Stimulated activated naive CD4-positive, alpha-beta T cell (primary cell): ENCODE results near the gene SLC2A8.

ENCODE experiments used
- DNase-seq, 6 experiments: peaks; one replicate each; lab custom pipeline; 2025; lab: John Stamatoyannopoulos, UW

SLC2A8 gene

DNA sequence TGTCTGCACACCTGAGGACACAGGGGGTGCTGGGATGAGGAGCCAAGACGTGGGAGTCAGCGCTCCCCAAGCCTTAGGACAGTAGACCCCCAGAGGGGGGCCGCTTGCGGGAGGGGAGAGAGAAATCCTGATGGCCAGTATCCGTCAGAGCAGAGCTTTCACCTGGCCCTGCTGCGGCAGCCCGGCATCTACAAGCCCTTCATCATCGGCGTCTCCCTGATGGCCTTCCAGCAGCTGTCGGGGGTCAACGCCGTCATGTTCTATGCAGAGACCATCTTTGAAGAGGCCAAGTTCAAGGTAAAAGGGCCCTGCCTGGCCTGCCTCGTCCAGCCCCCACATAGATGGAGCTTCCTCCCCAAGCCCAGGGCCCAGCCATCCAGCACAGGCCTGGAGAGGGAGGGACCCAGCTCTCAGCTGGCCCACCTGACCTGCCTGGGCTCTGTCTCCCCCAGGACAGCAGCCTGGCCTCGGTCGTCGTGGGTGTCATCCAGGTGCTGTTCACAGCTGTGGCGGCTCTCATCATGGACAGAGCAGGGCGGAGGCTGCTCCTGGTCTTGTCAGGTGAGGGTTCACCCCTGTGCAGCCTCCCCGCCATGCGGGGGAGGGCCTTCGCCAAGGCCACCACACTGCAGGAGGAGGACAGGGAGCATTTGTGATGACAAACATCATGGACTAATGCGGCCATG lies 6.7 kb downstream of the SLC2A8 start:
- DNase-seq, result no peak

DNA sequence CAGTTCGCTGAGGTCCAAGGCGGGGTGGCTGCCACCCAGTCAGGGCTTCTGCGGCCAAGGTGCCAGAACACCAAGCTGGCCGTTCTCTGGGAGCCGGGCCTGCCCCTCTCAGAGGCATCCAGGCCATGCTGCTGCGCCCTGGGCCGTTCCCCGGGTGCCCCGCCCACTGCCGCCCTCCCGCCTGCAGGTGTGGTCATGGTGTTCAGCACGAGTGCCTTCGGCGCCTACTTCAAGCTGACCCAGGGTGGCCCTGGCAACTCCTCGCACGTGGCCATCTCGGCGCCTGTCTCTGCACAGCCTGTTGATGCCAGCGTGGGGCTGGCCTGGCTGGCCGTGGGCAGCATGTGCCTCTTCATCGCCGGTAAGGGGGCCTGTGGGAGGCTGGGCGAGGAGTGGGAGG lies 7.7 kb downstream of the SLC2A8 start:
- no peak for DNase-seq

DNA sequence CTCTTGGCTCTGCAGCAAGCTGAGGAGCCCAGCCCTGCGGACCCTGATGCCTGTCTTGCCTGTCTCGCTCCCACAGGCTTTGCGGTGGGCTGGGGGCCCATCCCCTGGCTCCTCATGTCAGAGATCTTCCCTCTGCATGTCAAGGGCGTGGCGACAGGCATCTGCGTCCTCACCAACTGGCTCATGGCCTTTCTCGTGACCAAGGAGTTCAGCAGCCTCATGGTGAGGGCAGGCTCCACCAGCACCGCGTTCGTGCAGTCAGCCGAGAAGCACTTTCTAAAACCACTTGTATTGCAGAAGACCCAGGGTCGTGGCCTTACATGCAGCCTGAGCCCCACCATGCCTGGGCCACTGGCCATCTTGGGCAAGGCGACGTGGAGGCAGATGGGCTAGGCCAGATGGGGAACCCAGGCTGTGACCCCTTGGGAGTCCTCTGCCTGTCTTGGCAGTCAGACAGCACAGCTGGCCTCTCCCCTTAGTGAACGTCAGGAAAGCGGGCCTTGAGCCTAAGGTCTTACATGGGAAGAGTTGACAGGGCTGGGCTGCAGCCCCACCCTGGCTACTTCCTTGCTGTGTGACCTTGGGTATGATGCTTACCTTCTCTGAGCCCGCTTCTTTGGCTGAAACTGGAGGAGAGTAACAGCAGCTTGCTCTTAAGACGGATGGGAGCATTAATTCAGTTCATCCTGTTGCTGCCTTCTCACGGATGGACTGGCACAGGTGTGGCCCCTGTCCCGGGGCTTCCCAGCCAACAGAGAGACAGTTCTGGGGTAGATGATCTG lies 8.6 kb downstream of the SLC2A8 start:
- no peak for DNase-seq

DNA sequence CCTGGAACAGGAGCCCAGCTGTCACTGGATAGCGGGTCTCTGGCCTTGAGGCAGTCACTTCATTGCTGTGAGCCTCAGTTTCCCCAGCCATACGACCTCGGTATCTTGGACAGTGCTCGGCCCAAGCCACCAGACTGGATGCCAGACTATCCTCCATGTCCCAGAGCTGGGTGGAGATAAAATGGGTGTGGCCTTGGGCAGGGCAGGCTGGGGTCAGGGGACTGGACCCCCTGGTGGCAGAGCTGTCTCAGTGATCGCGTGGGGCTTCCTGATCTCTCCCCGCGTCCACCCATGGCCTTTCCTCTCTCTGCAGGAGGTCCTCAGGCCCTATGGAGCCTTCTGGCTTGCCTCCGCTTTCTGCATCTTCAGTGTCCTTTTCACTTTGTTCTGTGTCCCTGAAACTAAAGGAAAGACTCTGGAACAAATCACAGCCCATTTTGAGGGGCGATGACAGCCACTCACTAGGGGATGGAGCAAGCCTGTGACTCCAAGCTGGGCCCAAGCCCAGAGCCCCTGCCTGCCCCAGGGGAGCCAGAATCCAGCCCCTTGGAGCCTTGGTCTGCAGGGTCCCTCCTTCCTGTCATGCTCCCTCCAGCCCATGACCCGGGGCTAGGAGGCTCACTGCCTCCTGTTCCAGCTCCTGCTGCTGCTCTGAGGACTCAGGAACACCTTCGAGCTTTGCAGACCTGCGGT lies 10.0 kb downstream of the SLC2A8 start:
- DNase-seq, result no peak

DNA sequence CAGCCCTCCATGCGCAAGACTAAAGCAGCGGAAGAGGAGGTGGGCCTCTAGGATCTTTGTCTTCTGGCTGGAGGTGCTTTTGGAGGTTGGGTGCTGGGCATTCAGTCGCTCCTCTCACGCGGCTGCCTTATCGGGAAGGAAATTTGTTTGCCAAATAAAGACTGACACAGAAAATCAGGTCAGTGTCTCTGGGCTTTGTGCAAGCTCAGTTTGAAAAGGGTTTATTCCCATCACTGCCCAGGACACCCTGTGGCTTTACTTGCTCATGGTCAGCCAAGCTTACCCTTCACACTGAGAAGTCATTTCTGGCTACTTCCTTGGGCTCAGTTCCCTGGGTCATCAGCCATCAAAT lies 10.5 kb downstream of the SLC2A8 start:
- no peak for DNase-seq

DNA sequence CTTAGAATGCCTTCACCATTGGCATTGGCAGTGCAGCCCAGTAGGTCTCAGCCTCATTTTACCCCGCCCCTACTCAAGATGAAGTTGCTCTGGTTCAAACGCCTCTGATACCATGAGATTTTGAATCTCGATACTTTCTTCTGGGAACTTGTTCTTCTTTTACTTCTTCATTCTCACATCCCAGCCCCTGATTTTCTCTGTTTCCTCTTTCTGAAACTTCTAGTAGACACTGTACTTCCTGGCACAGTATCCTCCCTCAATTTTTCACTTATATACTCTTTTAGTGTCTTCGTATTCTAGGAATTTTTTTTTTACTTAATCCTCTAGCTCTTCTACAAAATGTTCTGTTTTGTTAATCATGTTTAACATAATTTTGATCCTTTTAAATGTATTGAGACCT lies 14.2 kb downstream of the SLC2A8 start:
- DNase-seq, result no peak

DNA sequence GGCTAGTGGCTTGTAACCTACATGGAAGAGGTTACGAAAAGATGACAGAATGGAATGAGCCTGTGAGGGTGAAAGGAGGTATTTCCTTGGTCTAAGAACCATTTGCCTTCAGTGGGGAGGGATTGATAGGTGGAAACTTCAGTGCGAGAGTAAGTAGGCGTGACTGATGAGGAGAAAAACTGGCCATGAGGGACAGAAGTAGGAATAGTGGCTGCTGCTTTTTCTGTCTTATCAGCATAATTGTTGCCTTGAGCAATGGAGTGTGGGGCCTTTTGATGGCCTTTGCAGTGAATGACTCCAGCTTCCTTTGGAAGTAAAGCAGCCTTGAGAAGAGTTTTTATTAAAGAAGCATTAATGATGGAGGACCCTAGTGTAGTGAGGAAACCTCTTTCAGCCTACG lies 18.2 kb downstream of the SLC2A8 start:
- DNase-seq, result no peak

DNA sequence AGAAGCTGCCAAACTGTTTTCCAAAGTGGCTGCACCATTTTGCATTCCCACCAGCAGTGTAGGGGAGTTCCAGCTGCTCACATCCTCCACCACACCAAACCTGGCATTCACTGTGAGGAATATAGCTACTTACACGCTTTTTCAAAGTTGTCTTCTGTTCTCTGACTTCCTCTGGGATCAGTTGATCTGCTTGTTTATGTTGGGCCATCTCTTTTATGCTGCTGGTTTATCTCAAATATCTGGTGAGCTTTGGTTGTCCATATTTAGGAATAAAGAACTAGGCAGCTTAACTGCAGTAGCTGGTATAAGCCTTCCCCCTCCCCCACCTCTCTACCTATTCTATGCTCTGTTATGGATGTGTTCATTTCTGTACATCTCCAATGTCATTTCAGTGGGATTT lies 18.7 kb downstream of the SLC2A8 start:
- DNase-seq, result no peak

DNA sequence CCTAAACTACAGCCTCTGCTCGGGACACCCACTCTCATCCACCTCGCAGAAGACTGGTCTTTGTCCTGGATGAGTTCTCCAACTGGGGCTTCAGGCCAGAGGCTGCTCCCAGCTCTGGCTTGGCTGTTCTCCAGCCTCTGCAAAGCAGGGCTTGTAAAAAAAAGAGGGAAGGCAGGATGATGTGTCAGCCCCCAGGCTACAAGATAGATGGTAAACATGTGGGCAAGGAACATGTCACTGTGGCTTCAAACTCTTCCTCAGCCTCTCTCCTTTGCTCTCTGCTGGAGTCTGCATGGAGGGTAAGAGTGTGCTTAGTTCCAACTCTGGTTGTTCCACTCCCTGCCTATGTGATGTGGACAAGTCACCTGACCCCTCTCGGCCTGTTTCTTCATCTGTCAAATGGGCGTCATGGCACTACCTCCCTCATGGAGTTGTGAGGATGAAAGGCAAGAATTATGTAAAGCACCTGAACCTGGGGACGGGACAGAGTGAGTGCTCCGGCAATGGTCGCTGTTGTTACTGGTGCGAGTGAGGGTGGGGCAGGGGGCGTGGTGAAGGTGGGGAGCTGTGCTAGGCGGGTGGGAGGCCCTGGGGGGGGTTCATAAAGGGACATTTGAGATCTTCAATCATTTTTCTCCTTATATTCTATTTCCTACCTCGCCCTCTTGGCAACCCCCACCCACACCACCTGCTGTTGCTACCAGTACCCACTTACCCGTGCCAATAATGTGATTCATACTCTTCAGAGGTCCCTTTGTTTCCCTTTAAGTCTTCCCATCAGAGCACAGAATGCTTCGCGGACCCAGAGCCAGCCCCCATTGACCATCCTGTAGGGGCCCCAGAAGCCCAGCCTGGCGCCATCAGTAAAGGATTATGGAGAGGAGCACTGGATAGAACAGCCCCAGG lies 20.4 kb downstream of the SLC2A8 start:
- DNase-seq, result no peak

DNA sequence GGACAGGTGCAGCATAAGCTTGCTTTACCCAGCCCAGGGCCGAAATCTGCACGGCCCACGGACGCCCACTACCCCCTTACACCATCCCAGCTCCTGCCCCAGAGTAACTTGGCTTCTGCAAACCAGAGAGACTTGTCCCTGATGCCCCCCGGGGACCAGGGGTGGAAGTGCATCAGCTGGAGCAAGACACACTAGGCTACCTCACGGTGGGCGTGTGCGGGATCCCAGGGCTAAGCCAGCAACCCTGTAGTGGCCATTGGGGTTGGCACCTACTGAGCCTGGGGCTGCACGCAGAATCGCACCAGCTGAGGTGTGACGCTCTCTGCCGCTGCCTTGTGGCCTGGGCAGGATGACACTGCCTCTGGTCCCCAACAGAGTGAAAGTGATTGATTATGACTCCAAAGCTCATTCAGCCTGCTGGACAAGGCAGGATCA lies 21.1 kb downstream of the SLC2A8 start:
- peak; percentile 7 to 47 (median 17) for DNase-seq

DNA sequence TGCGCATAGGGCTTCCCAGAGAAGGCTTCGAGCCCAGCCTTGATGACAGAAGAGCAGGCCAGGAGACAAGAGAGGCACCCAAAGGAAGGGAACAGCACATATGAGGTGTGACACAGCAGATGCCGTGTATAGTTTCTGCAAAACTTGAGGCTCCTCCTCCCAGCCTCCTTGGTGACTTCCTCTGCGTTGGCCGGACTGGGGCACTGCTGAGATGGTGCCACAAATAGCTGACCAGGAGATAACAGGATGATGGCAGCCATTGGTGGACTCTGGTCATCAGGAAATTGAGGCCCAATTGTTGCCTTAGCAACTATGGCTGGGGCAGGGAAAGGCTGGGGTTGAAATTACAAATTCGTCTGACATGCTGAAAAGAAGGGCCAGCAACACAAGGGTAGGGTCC lies 22.4 kb downstream of the SLC2A8 start:
- DNase-seq, result no peak

DNA sequence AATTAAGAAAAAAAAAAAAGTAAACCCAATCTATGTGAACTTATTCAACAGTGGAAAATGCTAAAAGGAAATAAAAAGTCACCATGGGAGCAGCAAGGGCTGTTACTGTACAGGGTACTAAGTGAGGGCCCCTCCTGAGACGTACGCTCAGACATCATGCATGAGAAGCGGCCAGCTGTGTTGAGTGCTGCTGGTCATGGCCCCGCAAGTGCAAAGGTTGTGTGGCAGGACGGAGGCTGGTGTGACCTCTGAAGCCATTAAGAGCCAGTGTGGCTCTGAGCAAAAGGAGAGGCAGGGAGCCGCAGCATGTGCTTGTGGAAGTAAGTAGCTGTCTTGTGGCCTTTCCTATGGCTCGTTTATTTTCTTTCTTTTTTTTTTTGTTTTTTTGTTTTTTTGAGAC lies 24.1 kb downstream of the SLC2A8 start:
- DNase-seq, result no peak

DNA sequence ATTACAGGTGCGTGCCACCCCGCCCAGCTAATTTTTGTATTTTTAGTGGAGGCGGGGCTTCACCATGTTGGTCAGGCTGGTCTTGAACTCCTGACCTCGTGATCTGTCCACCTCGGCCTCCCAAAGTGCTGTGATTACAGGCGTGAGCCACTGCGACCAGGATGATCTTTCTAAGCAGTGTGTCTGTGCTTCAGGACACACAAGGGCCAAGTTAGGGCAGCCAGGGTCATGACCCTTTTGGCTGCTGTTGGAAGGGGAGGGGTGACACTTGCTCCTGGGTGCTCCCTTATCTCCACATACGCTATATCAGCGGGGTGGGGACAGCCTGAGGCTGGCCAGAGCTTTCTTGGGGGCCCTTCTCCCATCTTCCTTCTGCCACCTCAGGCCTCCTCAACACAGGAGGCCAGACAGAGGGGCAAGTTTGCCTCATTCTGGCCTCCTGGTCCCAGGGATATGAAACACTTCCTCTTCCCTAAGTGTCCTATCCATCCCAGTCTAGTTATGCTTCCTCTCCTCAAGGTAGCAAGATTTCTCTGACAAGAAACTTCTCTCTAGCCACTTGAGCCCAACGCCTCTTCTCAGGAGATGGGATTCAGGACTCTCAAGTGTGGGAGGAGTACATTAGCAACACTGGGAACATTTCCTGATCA lies 25.3 kb downstream of the SLC2A8 start:
- DNase-seq, result no peak

DNA sequence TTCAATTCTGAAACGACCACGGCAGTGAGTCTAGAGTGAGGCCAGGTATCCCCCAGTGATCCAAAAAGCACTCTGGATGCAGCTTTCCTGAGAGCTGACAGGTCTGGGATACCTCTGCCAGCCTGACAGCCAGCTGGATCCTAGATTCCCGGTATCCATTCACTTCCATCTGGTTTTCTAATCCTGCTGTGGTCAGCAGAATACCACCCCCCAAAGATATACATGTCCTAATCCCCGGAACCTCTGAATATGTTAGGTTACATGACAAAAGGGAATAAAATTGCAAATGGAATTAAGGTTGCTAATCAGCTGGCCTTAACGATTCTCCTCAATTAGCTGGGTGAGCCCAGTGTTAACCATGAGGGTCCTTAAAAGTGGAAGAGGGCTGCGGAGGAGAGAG lies 25.8 kb downstream of the SLC2A8 start:
- DNase-seq, result no peak

DNA sequence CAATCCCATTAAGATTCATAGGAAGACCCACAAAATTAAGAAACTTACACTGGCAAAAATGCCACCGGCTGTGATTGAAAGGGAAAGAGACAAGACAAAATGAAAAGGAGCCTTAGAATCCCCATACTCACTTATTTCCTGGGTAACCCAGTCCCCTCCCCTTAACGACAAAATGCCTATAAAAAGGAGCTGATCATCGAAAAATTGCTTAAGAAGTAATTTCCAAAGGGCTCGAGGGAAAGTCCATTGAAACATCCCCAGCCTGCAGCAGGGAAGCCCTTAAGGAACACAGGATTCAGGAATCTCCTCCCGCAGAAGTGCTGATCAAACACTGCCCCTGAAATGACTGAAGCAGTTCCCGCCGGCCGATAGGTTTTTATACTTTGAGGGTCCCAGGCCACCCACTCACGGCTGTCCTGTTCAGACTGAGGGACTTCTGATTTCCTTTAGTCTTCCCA lies 26.5 kb downstream of the SLC2A8 start:
- no peak for DNase-seq

DNA sequence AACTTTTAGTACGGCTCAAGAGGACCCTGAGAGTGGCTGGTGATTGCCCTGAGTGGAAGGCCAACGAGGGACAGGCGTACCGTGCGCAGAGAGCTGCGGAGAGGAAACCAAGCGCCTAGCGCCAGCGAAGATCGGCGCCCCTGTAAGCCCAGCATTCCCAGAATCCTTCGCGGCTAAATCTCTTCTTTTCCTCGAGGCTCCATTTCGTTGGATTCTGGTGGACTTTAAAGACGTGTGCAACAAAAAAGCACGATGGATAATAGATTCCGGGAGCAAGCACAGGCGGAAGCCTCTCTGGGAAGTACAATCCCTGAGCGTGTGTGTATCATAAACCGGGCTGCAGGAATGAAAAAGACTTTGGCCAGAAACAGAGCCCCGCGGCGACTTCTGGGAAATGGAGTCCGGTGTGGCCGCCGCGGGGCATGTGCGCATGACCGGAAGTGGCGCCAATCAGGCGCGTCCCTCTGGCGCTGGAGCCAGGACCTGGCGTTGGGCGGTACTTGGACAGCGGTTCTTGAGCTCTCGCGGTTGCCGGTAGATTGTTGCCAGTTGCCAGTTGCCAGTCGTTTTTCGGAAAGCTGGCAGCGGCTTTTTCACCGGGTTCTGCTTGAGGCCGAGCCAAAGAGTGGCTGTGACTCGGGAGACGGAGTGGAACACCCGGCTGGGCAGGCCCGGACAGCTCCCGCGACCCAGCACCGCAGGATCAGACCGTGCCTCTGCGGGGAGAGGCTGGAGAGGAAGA lies 27.1 kb downstream of the SLC2A8 start, which contains the start of gene ZNF79:
Gene ZNF79 (plus strand): TSS at position 449 of the 742 bp plus-strand sequence. CDS start 406 bp downstream, outside the sequence.
- DNase-seq, result peak; percentile 70 to 88 (median 84)

DNA sequence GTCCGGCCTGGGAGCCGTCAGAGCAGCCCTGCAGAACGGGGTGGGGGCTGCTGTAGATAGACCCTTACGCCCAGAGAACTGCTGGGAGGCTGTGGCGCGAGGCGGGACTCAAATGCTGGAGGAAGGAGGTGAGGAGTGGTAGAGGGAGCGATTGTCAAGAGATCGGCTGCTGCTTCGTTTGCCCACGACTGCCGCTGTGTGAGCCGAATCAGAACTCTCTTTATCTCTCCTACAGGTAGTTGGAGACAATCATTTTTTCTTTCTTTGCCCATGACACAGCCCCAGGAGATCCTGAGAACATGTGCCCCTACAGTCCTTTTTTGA lies 27.7 kb downstream of the SLC2A8 start:
- DNase-seq, result peak in 1 of 6 experiments; percentile 65

DNA sequence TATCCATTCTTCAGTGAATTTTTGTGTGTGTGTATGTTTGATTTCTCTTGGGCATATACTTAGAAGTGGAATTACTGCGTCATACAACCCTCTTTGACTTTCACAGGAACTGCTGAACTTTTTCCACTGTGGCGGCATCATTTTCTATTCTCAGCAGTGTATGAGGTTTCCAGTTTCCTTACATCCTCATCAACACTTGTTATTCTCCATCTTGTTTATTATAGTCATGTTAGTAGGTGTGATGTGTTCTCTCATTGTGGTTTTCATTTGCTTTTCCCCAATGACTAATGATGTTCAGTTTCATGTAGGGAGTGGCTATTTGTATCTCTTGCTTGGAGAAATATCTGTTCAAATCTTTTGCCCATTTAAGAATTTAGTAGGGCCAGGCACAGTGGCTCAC lies 29.8 kb downstream of the SLC2A8 start:
- DNase-seq, result no peak

DNA sequence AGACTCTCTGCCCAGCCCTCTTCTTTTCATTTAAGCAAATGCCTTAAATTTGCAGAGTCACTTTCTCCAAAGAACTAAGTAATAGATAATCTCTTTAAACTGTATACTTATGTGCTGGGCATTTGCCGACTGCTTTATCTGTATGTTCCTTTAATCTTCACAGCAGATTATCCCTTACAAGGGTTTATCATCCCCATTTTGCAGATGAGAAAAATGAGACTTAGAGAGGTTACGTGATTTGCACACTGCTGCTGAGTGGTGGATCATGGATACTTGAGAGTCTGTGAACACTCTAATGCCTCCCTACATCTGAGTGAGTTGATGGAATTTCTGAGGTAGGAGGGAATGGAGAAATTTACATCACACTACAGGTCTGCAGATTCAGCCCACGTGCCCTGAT lies 31.4 kb downstream of the SLC2A8 start:
- no peak for DNase-seq

DNA sequence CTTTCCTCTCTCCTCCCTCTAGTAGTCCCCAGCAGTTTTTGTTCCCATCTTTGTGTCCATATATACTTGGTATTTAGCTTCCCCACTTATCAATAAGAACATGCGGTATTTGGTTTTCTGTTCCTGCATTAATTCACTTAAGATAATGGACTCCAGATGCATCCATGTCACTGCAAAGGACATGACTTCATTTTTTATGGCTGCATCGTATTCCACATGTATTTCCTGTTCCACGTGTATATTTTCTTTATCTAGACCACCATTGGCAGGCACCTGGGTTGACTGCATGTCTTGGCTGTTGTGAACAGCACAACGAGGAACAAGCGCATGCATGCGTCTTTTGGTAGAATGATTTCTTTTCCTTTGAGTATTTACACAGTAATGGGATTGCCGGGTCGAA lies 33.4 kb downstream of the SLC2A8 start:
- DNase-seq, result no peak
